Stimulated activated CD8-positive, alpha-beta memory T cell treated with anti-CD3 and anti-CD28 coated beads, Interleukin-15, amount 100 ng/mL, for 1 hour (primary cell): Measurements from ENCODE around the gene RPS27L.
"Not testable (repeated sequence)": the region's sequence is repeated elsewhere in the genome, so short reads cannot be mapped to it uniquely, and the experiment has no call there.

Source experiments
- DNase-seq: peaks from one replicate; pipeline ENCODE4 v3.0.0-alpha.2; 2020; ENCODE audit warnings: low read depth

RPS27L gene

GRCh38 chr15:63140936-63141335, 16.3 kb downstream of the RPS27L start:
- DNase-seq, result no peak

GRCh38 chr15:63136742-63137141, 20.5 kb downstream of the RPS27L start:
- DNase-seq, result no peak

DNA sequence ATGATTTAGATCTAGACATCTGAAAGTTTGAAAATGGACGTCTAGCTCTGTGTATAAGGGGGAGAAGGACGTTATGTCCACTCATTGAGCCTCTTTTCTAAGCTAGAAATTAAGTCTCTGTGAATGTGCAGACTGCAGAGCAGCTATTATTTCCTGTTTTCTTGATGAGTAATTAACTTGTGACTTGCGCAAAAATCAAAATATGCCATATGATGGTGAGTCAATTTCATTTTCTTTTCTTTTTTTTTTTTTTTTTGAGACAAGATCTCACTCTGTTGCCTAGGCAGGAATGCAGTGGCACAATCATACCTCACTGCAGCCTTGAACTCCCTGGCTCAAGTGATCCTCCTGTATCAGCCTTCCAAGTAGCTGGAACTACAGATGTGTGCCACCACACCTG, 21.5 kb downstream of the RPS27L start:
- no peak for DNase-seq

- DNase-seq, result no peak
Measured at GRCh38 chr15:63135281-63135680, 22.0 kb downstream of the RPS27L start.

- no peak for DNase-seq
Measured at GRCh38 chr15:63134245-63134985, 22.9 kb downstream of the RPS27L start.

DNA sequence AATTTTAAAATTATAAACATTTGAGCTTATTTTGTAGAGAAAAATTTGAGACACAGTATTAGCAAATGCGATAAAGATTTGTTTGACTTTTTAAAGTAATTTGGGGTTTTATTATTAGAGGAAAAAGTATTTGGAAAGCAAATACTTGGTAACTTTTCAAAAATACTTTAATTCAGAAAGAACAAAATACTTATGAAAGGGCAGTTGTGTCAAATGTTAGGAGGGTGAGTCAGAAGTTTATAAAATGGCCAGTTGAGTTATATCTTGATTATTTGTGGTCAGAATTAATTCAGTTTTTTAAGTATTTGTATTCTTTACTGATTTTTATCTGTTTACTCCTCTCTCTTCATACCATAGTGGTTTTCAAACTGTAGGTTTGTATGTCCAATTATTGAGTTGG, 23.5 kb downstream of the RPS27L start:
- no peak for DNase-seq

GRCh38 chr15:63126726-63127125, 30.6 kb downstream of the RPS27L start:
- DNase-seq, result no peak

GRCh38 chr15:63124506-63124905, 32.8 kb downstream of the RPS27L start:
- no peak for DNase-seq

DNA sequence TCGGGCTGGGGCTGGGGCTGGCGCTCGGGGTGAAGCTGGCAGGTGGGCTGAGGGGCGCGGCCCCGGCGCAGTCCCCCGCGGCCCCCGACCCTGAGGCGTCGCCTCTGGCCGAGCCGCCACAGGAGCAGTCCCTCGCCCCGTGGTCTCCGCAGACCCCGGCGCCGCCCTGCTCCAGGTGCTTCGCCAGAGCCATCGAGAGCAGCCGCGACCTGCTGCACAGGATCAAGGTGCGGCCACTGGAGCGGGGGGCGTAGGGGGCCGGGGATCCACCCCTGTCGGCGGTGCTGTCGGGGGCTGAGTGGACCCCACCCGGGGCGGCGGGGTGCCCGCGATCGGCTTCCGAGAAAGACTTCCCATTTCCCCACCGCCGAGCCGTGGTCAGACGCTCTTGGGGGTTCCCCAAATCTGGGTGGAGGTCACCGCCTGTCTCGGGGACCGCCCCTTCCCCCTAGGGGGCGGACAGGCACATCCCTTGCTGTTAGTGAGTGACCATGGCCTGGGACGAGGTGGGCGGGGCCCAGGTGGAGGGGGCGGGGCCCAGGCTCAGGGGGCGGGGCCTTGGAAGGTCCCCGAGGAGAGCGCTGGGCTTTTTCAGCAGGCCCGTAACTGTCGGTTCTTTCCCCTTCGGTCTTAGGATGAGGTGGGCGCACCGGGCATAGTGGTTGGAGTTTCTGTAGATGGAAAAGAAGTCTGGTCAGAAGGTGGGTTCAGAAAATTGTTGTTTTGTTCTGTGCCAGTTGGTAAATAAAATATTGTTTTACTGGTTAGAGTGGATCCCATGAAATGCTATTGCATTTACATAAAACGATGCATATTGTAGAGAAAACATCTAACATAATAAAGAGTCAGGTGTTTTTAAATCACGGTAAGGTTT, 35.0 kb downstream of the RPS27L start:
- DNase-seq, result peak; percentile 14

DNA sequence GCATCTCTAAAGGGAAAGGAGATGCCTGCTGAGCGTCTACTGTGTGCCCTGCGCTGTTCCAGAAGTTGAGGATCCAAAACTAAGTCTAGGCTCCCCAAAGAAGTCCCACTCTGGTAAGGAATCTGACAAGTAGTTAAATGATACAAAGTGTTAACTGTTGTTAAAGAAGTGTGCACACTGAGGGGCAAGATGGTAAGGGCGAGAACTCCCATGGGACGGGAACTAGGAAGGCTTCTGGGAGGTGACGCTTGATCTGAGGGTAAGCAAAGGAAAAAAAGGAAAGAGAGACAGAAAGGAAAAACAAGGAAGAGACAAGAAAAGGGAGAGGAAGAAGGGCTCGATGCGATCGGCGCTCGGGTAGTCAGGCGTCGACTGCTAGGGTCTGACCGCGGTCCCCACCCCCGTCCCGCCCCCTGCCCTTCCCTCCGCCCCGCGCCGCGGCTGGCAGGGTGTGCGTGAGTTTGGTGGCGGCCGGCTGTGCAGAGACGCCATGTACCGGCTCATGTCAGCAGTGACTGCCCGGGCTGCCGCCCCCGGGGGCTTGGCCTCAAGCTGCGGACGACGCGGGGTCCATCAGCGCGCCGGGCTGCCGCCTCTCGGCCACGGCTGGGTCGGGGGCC, 35.8 kb downstream of the RPS27L start, which contains the start of gene LACTB:
Gene LACTB, plus strand, starts transcription at position 480 of the 620 bp plus-strand sequence. Its CDS starts 11 bp downstream, at position 491.
- peak; percentile 49 for DNase-seq

DNA sequence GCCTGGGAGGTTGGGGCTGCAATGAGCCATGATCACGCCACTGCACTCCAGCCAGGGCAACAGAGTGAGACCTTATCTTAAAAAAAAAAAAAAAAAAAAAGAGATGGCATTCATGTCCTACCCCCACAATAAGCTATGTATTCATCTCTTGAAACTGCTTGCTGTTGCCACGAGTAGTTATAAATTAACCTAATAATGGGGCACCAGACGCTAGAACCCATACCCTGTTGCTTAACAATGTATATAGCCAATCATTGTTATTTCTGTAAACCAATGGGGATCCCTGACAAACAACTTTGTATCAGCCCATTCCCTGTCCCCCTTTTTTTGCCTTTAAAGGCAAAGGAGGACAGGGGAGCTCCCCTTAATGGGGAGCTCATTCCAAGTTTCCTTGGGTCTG, 38.4 kb downstream of the RPS27L start:
- no peak for DNase-seq

GRCh38 chr15:63114465-63114864, 42.8 kb downstream of the RPS27L start:
- DNase-seq, result no peak

GRCh38 chr15:63112871-63113270, 44.4 kb downstream of the RPS27L start:
- no peak for DNase-seq

GRCh38 chr15:63111481-63111880, 45.8 kb downstream of the RPS27L start:
- no peak for DNase-seq

GRCh38 chr15:63110428-63111026, 46.8 kb downstream of the RPS27L start:
- DNase-seq, result no peak

- no peak for DNase-seq
Measured at GRCh38 chr15:63109920-63110319, 47.4 kb downstream of the RPS27L start.

GRCh38 chr15:63109498-63109897, 47.8 kb downstream of the RPS27L start:
- DNase-seq, result no peak

GRCh38 chr15:63107895-63108546, 49.3 kb downstream of the RPS27L start:
- DNase-seq, result no peak

DNA sequence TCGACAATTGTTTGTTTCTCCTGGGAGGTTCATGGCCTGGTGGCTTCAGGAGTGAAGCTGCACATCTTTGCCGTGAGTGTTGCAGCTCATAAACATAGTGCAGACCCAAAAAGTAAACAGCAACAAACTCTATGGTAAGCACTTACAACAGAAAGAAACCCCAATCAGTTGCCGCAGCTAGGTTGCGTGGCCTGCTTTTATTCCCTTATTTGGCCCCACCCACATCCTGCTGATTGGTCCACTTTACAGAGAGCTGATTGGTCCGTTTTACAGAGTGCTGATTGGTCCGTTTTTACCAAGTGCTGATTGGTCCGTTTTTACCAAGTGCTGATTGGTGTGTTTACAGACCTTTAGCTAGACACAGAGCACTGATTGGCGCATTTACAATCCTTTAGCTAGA, 51.9 kb downstream of the RPS27L start:
- DNase-seq, result not testable (repeated sequence)

- no peak for DNase-seq
Measured at GRCh38 chr15:63104727-63105126, 52.5 kb downstream of the RPS27L start.

GRCh38 chr15:63103416-63103815, 53.9 kb downstream of the RPS27L start:
- DNase-seq, result no peak

DNA sequence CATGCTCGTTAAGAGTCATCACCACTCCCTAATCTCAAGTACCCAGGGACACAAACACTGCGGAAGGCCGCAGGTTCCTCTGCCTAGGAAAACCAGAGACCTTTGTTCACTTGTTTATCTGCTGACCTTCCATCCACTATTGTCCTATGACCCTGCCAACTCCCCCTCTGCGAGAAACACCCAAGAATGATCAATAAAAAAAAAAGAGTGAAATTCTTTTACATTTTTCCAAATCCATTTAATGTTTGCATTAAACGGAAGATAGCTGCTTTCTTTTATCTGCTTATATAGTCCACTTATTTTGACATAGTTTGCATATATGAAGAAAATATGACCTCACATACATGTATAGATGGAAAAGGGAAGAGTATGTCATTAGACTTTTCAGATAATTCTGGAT, 57.7 kb downstream of the RPS27L start:
- not testable (repeated sequence) for DNase-seq
